GM18505 (cell line): Measurements from ENCODE around the gene SKP2.

Experiments used
- ATAC-seq: cut with Tn5 transposase; IDR thresholded peaks from one replicate; pipeline ENCODE4 v1.9.1; 2021; ENCODE audit not compliant: unreplicated experiment
- POLR2A ChIP-seq: IDR thresholded peaks from 4 replicates; pipeline ENCODE4 v1.6.1; 2011; ENCODE audit warnings: borderline replicate concordance; ENCODE audit not compliant: insufficient read depth, insufficient read length; ENCODE audit errors: extremely low read depth

SKP2 gene

GRCh38 chr5:36228505-36228904, 76.6 kb downstream of the SKP2 start:
- no peak for ATAC-seq
- TF ChIP-seq POLR2A = no peak

GRCh38 chr5:36230151-36230790, 78.4 kb downstream of the SKP2 start:
- no peak for ATAC-seq
- TF ChIP-seq POLR2A = no peak

GRCh38 chr5:36232533-36232932, 80.6 kb downstream of the SKP2 start:
- ATAC-seq = no peak
- no peak for TF ChIP-seq POLR2A
